Stimulated activated CD8-positive, alpha-beta memory T cell treated with anti-CD3 and anti-CD28 coated beads, Interleukin-15, amount 100 ng/mL, for 24 hours (primary cell): ENCODE data around the gene HLA-DOB.

Experiments
- DNase-seq: peaks from one replicate; pipeline ENCODE4 v3.0.0-alpha.2; 2020; ENCODE audit warnings: low read depth

The HLA-DOB gene

GRCh38 chr6:32843331-32843978 is 26.7 kb upstream of the HLA-DOB start:
- DNase-seq, result no peak

GRCh38 chr6:32842690-32843089 is 25.9 kb upstream of the HLA-DOB start:
- no peak for DNase-seq

GRCh38 chr6:32842021-32842650 is 25.3 kb upstream of the HLA-DOB start:
- DNase-seq, result no peak

GRCh38 chr6:32840604-32841246 is 23.9 kb upstream of the HLA-DOB start:
- no peak for DNase-seq

- no peak for DNase-seq
Observed at GRCh38 chr6:32839356-32839755, 22.6 kb upstream of the HLA-DOB start.

- DNase-seq, result peak; percentile 99
Observed at GRCh38 chr6:32838114-32838958, 21.5 kb upstream of the HLA-DOB start, which contains the start of gene TAP2. Gene TAP2, minus strand, starts transcription at chr6:32838739. Its CDS starts 506 bp downstream, at chr6:32838233.

GRCh38 chr6:32837651-32838113 is 20.9 kb upstream of the HLA-DOB start:
- DNase-seq, result no peak

GRCh38 chr6:32836873-32837272 is 20.1 kb upstream of the HLA-DOB start:
- no peak for DNase-seq

- DNase-seq, result no peak
Observed at GRCh38 chr6:32835167-32835893, 18.5 kb upstream of the HLA-DOB start.

GRCh38 chr6:32833664-32834063 is 16.9 kb upstream of the HLA-DOB start:
- DNase-seq, result no peak

GRCh38 chr6:32832535-32832934 is 15.7 kb upstream of the HLA-DOB start:
- DNase-seq, result no peak

- no peak for DNase-seq
Observed at GRCh38 chr6:32830936-32831335, 14.1 kb upstream of the HLA-DOB start.

GRCh38 chr6:32830017-32830416 is 13.2 kb upstream of the HLA-DOB start:
- DNase-seq, result no peak

- DNase-seq, result no peak
Observed at GRCh38 chr6:32829495-32829894, 12.7 kb upstream of the HLA-DOB start.

- DNase-seq, result no peak
Observed at GRCh38 chr6:32827025-32827424, 10.2 kb upstream of the HLA-DOB start.

GRCh38 chr6:32825966-32826365 is 9.2 kb upstream of the HLA-DOB start:
- no peak for DNase-seq

GRCh38 chr6:32819729-32820128 is 2.9 kb upstream of the HLA-DOB start:
- DNase-seq, result no peak

GRCh38 chr6:32818867-32819266 is 2.1 kb upstream of the HLA-DOB start:
- no peak for DNase-seq

GRCh38 chr6:32815996-32816395 is 806 bp downstream of the HLA-DOB start:
- no peak for DNase-seq

GRCh38 chr6:32815115-32815514 is 1.7 kb downstream of the HLA-DOB start:
- no peak for DNase-seq

GRCh38 chr6:32814145-32814544 is 2.7 kb downstream of the HLA-DOB start:
- DNase-seq, result no peak

- no peak for DNase-seq
Observed at GRCh38 chr6:32809171-32809570, 7.6 kb downstream of the HLA-DOB start.
